MV-4-11 (cell line): ENCODE data around the gene AUTS2.

ENCODE experiments used
- DNase-seq: peaks from one replicate; lab custom pipeline; 2025; lab: John Stamatoyannopoulos, UW

Gene AUTS2

GRCh38 chr7:70545214-70545613, 946.9 kb downstream of the AUTS2 start:
- no peak for DNase-seq

- no peak for DNase-seq
These were observed 953.9 kb downstream of the AUTS2 start for GRCh38 chr7:70552141-70552540.

- DNase-seq: no peak
These were observed 955.1 kb downstream of the AUTS2 start for GRCh38 chr7:70553364-70553763.

- DNase-seq: no peak
These were observed 956.4 kb downstream of the AUTS2 start for GRCh38 chr7:70554646-70555045.

- DNase-seq: no peak
These were observed 958.5 kb downstream of the AUTS2 start for GRCh38 chr7:70556761-70557160.

- no peak for DNase-seq
These were observed 959.1 kb downstream of the AUTS2 start for GRCh38 chr7:70557338-70557737.

- DNase-seq: no peak
These were observed 961.5 kb downstream of the AUTS2 start for GRCh38 chr7:70559815-70560214.

GRCh38 chr7:70563960-70564359, 965.7 kb downstream of the AUTS2 start:
- no peak for DNase-seq

GRCh38 chr7:70565721-70566370, 967.6 kb downstream of the AUTS2 start:
- no peak for DNase-seq

GRCh38 chr7:70566671-70567070, 968.4 kb downstream of the AUTS2 start:
- peak; percentile 18 for DNase-seq

GRCh38 chr7:70568674-70569334, 970.5 kb downstream of the AUTS2 start:
- DNase-seq: no peak

- DNase-seq: no peak
These were observed 971.1 kb downstream of the AUTS2 start for GRCh38 chr7:70569335-70569819.

GRCh38 chr7:70570029-70570428, 971.8 kb downstream of the AUTS2 start:
- DNase-seq: no peak

GRCh38 chr7:70570961-70571360, 972.7 kb downstream of the AUTS2 start:
- DNase-seq: no peak

- DNase-seq: no peak
These were observed 973.2 kb downstream of the AUTS2 start for GRCh38 chr7:70571403-70571934.

- no peak for DNase-seq
These were observed 973.7 kb downstream of the AUTS2 start for GRCh38 chr7:70571961-70572360.

- DNase-seq: peak; percentile 11
These were observed 974.3 kb downstream of the AUTS2 start for GRCh38 chr7:70572571-70572970.

- DNase-seq: no peak
These were observed 974.9 kb downstream of the AUTS2 start for GRCh38 chr7:70573071-70573661.

GRCh38 chr7:70573696-70574095, 975.4 kb downstream of the AUTS2 start:
- DNase-seq: peak; percentile 7

GRCh38 chr7:70574314-70574834, 976.1 kb downstream of the AUTS2 start:
- DNase-seq: no peak

- no peak for DNase-seq
These were observed 976.9 kb downstream of the AUTS2 start for GRCh38 chr7:70574970-70575799.

GRCh38 chr7:70577078-70577477, 978.8 kb downstream of the AUTS2 start:
- no peak for DNase-seq
